ENCODE measurements around the gene EXT2. TPM values are rescaled to one million over a fixed set of nuclear protein-coding genes. Genes with fewer than 3 reads are reported as not detected.

Gene EXT2
- total RNA-seq, 1 experiment from 2014 or later, result 42.9 TPM

GRCh38 chr11:44083433-44083832 lies 12.0 kb upstream of the EXT2 start:
- Histone ChIP-seq H4K8ac (replicated peaks; ENCODE audit: insufficient read length, low read depth, low read length) (no peak overlapping the region), H3K23me2 (ENCODE audit: insufficient read length, low read depth, low read length, poor library complexity, severe bottlenecking) (no peaks in the 10 kb centered on the region), H3K18ac (ENCODE audit: insufficient read length, low read depth, low read length) (no peak overlapping the region), H3K4me1 (ENCODE audit: insufficient read depth, low read length) (no peaks in the 10 kb centered on the region), H3K56ac (ENCODE audit: insufficient read length, low read depth, low read length) (no peak overlapping the region), H3K9me3 (ENCODE audit: control insufficient read depth, low read depth, low read length) (no peaks in the 10 kb centered on the region), H2AFZ (ENCODE audit: low read length) (no peak overlapping the region), H2BK20ac (ENCODE audit: low read depth, low read length, poor library complexity, severe bottlenecking) (no peak overlapping the region), H2BK12ac (ENCODE audit: insufficient read length, low read depth, low read length) (no peak overlapping the region), H4K91ac (ENCODE audit: insufficient read length, low read depth, low read length) (no peak overlapping the region), H2AK5ac (ENCODE audit: insufficient read length, low read length) (no peak overlapping the region), H3K4ac (ENCODE audit: low read depth, low read length) (no peak overlapping the region), H3K79me2 (ENCODE audit: insufficient read depth, low read length) (no peaks in the 10 kb centered on the region), H3K79me1 (ENCODE audit: insufficient read depth, low read depth, low read length, poor library complexity, severe bottlenecking) (no peaks in the 10 kb centered on the region), H4K20me1 (ENCODE audit: control insufficient read depth, insufficient read depth, insufficient read length) (no peaks in the 10 kb centered on the region), H3K27ac (ENCODE audit: insufficient read length, low read depth, low read length) (no peak overlapping the region), H4K5ac (ENCODE audit: insufficient read length, low read depth, low read length) (no peak overlapping the region), H2BK15ac (ENCODE audit: low read depth, low read length) (no peak overlapping the region), H2BK120ac (ENCODE audit: low read depth, low read length, poor library complexity, severe bottlenecking) (no peak overlapping the region), H3K23ac (ENCODE audit: insufficient read length, low read depth, low read length) (no peak overlapping the region), H3K9ac (ENCODE audit: extremely low read depth, insufficient read length, low read length) (no peak overlapping the region), H2BK5ac (ENCODE audit: insufficient read length, low read length) (no peak overlapping the region), H3T11ph (ENCODE audit: low read length) (no peak overlapping the region), H3K14ac (ENCODE audit: insufficient read depth, low read length) (no peak overlapping the region), H3K4me2 (ENCODE audit: insufficient read depth, insufficient read length, low read length) (no peak overlapping the region), H3K27me3 (ENCODE audit: insufficient read depth, low read length) (no peaks in the 10 kb centered on the region)
- H3K4me1 Mint-ChIP-seq, result peaks cover 8 to 9% of the 10 kb centered on the region in 2 experiments
- H3K36me3 Mint-ChIP-seq (ENCODE audit: insufficient read depth in 1 of 3, low read depth in 3 of 3), result peaks cover 5 to 12% (median 7%) of the 10 kb centered on the region in 3 experiments; a peak in 6 of 7 replicates
- H3K4me3 Mint-ChIP-seq, result no peak overlapping the region
- peaks cover 4% of the 10 kb centered on the region; the same call in 1 of the 2 replicates for H3K27me3 Mint-ChIP-seq (ENCODE audit: low read depth)
- no peak overlapping the region for H3K27ac Mint-ChIP-seq
- no CpG with 5 or more reads among the region's 10 CpGs for WGBS (ENCODE audit: extremely low coverage, insufficient read length, low lambda C conversion rate)
- TF ChIP-seq, protein P1, sequence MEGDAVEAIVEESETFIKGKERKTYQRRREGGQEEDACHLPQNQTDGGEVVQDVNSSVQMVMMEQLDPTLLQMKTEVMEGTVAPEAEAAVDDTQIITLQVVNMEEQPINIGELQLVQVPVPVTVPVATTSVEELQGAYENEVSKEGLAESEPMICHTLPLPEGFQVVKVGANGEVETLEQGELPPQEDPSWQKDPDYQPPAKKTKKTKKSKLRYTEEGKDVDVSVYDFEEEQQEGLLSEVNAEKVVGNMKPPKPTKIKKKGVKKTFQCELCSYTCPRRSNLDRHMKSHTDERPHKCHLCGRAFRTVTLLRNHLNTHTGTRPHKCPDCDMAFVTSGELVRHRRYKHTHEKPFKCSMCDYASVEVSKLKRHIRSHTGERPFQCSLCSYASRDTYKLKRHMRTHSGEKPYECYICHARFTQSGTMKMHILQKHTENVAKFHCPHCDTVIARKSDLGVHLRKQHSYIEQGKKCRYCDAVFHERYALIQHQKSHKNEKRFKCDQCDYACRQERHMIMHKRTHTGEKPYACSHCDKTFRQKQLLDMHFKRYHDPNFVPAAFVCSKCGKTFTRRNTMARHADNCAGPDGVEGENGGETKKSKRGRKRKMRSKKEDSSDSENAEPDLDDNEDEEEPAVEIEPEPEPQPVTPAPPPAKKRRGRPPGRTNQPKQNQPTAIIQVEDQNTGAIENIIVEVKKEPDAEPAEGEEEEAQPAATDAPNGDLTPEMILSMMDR (conservative IDR thresholded peaks at IDR 0.05), result no peak
- DNase-seq, result no peak
- peaks cover 7 to 9% of the 10 kb centered on the region in 2 experiments for H3K9me3 Mint-ChIP-seq
